ENCODE measurements around the gene ZNF71. TPM values are rescaled to one million over a fixed set of nuclear protein-coding genes. Genes with fewer than 3 reads are reported as not detected.
"Not testable (repeated sequence)": the region's sequence is repeated elsewhere in the genome, so short reads cannot be mapped to it uniquely, and the experiment has no call there.

The ZNF71 gene
- total RNA-seq, 4 donors from 2014 or later: 6.7 to 9.2 (median 7.2) TPM

DNA sequence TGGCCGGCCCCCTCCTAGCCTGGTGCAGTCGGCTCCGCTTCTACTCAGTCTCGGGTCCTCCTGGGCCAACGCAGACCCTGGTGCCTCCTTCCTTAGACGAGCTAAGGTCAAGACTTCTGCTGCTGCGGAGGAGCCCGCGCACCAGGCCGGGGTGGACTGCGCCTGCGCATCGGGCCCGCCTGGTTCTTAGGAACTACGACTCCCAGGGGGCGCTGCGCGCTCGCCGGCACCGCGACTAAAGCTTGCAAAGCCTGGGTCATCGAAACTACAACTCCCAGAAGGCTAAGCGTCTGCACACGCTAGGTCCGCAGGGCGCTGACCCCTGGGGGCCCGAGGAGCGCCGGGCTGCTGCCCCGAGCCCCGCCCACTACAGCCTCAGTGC lies 76.5 kb downstream of the ZNF71 start, which contains the start of gene ZNF835:
TSS of gene ZNF835 (minus strand) at position 145 of the 382 bp plus-strand sequence. CDS start 6,559 bp downstream, outside the sequence.
- WGBS, 2 donors: 0 to 1% methylated on average over 10 to 19 of the region's 32 CpGs
- H3K4me3 ChIP-seq (ENCODE audit: low read depth, poor library complexity, severe bottlenecking): peak within 1 kb of the TSS; percentile 46
- intact Hi-C loops (cut with DNase I; ENCODE audit: low total_unique reads): no loop called here

DNA sequence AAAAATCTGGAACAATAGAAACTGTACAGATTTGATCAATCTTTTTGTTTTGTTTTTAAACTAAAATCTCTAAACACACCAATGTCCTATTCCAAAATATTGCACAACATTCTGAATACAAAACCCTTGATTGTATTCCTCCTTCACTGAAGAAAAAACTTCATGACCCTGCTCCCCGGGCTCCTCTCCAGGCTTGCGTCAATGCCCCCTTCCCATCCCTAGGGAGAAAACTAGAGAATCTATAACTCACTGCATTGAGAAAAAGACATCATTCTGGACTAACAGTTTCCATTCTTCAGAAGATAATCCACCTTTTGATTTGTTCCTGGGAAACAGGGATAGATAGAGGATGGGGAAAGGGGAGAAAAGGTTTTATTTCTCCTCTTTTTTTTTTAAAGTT lies 77.5 kb downstream of the ZNF71 start:
- intact Hi-C loops (cut with DNase I; ENCODE audit: low total_unique reads); DNase-seq (ENCODE audit: low spot score in 2 of 2); H3K4me3 ChIP-seq (ENCODE audit: low read depth, poor library complexity, severe bottlenecking): not testable (repeated sequence)
- 76 to 83% methylated on average over 2 of the region's 2 CpGs for WGBS, 2 donors

More for the DNA sequence above, 76.5 kb downstream of the ZNF71 start, which contains the start of gene ZNF835:
- no peak for TF ChIP-seq POLR2A (IDR thresholded peaks at IDR 0.05)
- TF ChIP-seq, protein P1, sequence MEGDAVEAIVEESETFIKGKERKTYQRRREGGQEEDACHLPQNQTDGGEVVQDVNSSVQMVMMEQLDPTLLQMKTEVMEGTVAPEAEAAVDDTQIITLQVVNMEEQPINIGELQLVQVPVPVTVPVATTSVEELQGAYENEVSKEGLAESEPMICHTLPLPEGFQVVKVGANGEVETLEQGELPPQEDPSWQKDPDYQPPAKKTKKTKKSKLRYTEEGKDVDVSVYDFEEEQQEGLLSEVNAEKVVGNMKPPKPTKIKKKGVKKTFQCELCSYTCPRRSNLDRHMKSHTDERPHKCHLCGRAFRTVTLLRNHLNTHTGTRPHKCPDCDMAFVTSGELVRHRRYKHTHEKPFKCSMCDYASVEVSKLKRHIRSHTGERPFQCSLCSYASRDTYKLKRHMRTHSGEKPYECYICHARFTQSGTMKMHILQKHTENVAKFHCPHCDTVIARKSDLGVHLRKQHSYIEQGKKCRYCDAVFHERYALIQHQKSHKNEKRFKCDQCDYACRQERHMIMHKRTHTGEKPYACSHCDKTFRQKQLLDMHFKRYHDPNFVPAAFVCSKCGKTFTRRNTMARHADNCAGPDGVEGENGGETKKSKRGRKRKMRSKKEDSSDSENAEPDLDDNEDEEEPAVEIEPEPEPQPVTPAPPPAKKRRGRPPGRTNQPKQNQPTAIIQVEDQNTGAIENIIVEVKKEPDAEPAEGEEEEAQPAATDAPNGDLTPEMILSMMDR (IDR thresholded peaks at IDR 0.05): no peak
- DNase-seq (ENCODE audit: low spot score in 2 of 2): peak; percentile 73 to 96

Other genes with a start within 250 kb of the ZNF71 start
- gene ZNF582, start 201.8 kb upstream of the ZNF71 start, total RNA-seq: 1 to 10 TPM; 2.9 to 5.4 (median 4.3) TPM
- gene ZNF583, start 191.0 kb upstream of the ZNF71 start, total RNA-seq: 1 to 10 TPM; 2.1 to 3.8 (median 2.6) TPM
- 1 to 10 TPM; 2.0 to 3.3 (median 3.0) TPM for gene ZNF667, start 118.0 kb upstream of the ZNF71 start, total RNA-seq
- gene ZNF471, start 87.4 kb upstream of the ZNF71 start, total RNA-seq: 1 to 10 TPM; 1.5 to 3.2 (median 2.7) TPM
- 1 to 10 TPM; 5.3 to 7.4 (median 6.8) TPM for gene ZFP28, start 56.4 kb upstream of the ZNF71 start, total RNA-seq
- 1 to 10 TPM; 1.3 to 2.6 (median 1.9) TPM for gene ZNF470, start 27.8 kb upstream of the ZNF71 start, total RNA-seq
- not detected for gene SMIM17, start 47.9 kb downstream of the ZNF71 start, total RNA-seq
- 1 to 10 TPM in 2 of 4 donors, under 1 TPM in 2; 0.30 to 1.3 (median 0.84) TPM for gene ZNF835, start 76.5 kb downstream of the ZNF71 start, total RNA-seq
- gene PEG3, start 245.4 kb downstream of the ZNF71 start, total RNA-seq: 1 to 10 TPM; 1.4 to 7.6 (median 3.6) TPM
- gene ZIM2, start 245.4 kb downstream of the ZNF71 start, total RNA-seq: under 1 TPM in 1 of 4 donors, not detected in 3; 0.45 TPM